ENCODE data around the gene QDPR.

GRCh38 chr4:17447675-17448298 is 64.1 kb downstream of the QDPR start:
- TF ChIP-seq CEBPB (IDR thresholded peaks at IDR 0.05; ENCODE audit: low read depth) (no peak), CTCF (IDR thresholded peaks at IDR 0.05 in 2 of 3, conservative IDR thresholded peaks at IDR 0.05 in 1 of 3; ENCODE audit: borderline replicate concordance in 1 of 3, insufficient read depth in 1 of 3, low read depth in 2 of 3, low read length in 2 of 3) (peak; percentile 66 to 86 (median 75); a peak in 5 of 6 replicates), POLR2A (IDR thresholded peaks at IDR 0.05; ENCODE audit: borderline replicate concordance, extremely low read depth, insufficient read depth, insufficient read length) (no peak), ZFX (IDR thresholded peaks at IDR 0.05) (no peak)
